ENCODE measurements around the gene MAGEB10. TPM values are rescaled to one million over a fixed set of nuclear protein-coding genes. Genes with fewer than 3 reads are reported as not detected.

Gene MAGEB10, protein sequence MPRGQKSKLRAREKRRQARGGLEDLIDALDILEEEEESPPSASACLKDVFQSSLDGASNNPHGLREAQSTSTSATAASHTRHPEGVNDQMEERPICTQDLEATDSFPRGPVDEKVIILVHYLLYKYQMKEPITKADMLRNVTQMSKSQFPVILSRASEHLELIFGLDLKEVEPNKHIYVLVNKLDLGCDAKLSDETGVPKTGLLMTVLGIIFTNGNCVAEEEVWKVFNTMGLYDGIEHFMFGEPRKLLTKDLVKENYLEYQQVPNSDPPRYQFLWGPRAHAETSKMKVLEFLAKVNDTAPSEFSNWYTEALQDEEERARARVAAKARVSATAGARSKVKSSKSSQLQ
- not detected for total RNA-seq

DNA sequence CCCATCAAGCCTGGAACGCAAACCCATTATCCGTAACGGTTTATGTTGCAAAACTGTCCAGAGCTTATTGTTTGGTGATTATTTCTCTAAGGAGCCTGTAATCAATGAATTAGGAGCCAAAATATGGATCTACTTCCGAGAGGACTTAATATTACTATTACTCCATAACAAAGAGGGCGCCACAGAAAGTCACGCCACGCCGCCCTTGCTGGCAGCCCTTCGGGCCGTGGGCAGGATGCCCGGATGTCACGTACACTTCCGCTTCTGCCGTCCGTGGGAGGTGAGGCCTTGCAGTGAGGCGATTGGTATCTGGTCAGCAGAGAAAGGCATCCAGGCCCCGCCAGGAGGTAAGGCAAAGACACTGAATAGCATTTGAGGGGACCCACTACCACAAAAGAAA lies at the start of gene MAGEB10:
Gene MAGEB10 (plus strand): TSS at position 301 of the 400 bp plus-strand sequence. CDS start 13,317 bp downstream, outside the sequence.
- TF ChIP-seq CTCF (IDR thresholded peaks at IDR 0.05; ENCODE audit: low read depth) = no peak

DNA sequence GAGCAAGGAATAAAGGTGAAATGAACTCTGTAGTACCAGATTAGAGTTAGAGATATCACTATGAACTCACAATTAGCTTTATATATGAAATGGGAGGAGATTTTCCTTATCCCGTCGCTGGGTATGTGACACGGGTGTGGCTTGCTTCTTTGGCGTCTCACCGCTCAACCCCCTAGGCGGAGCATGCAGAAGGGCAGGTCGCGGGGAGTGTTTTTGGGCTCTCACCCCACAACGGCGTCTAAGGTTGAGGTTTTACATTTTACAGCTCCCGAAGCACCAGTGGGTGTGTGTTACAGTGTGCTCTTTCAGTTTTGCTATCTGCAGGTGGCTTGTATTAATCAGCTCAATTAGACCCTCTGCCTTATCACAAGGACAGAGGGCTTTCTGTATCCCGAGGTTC lies 42.1 kb upstream of the MAGEB10 start:
- no peak for TF ChIP-seq CTCF (IDR thresholded peaks at IDR 0.05; ENCODE audit: low read depth)

DNA sequence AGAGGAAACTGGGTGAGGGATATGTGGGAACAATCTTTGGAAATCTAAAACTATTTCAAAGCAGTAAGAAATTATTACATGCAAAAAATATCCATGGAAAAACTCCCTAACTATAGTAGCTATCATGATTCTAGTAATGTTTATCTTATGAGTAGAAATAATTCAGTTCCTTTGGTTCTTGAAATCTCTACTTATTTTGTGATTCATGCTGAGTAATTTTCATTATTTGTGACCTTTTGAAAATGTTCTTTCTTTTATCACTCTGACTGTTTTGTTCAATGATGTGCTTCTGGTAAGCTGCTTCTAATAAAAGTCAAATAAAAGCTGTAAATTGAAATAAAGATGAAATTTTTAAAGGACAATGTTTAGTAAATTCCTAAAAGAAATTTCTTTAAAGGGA lies 40.4 kb upstream of the MAGEB10 start:
- no peak for TF ChIP-seq CTCF (IDR thresholded peaks at IDR 0.05; ENCODE audit: low read depth)

DNA sequence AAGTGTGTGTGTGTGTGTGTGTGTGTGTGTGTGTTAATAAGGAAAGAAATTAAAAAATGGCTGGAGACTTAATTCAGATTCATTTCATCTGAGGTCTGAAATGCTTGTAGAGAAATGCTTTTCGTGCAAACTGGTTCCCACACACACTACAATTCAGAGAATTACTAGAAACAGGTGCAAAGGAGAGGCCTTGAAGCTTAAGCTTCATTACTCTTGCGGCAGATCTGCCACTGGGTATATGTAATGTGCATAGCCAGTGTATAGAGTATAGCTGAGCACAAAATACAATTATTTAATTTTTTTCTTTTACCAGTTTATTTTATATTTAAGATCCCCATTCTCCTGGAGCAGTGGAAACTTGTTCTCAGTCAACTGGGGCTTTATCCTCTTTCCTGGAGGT lies 31.8 kb upstream of the MAGEB10 start:
- no peak for TF ChIP-seq CTCF (IDR thresholded peaks at IDR 0.05; ENCODE audit: low read depth)

DNA sequence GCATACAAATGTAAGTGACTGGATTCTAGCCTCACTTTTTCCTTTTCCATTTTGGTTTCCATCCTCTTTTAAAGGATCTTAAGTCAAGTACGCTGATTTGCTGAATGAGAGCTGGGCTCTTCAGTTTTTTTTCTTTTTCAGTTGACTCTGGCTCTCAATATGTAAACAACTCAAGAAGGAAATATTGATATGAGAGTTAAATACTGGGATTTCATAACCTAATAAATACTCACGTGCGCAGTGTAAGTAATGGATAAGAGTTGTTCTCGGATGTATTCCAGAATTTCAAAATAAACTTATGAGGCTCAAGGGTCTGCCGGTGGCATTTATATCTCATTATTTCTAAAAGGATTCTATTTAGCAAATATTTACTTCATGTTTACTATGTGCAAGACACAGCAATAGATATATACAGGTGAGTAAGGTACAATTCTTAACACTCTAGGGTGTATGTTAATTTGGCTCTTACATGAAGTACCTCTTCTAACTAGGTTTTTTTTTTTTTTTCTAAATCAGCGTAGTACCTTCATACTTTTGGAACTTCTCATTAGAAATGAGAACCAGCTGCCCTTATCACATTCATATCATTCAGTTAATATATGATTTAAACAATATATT lies 11.0 kb upstream of the MAGEB10 start:
- no peak for TF ChIP-seq CTCF (IDR thresholded peaks at IDR 0.05; ENCODE audit: low read depth)

GRCh38 chrX:27797575-27797974 lies 10.2 kb upstream of the MAGEB10 start:
- TF ChIP-seq CTCF (IDR thresholded peaks at IDR 0.05; ENCODE audit: low read depth) = no peak

DNA sequence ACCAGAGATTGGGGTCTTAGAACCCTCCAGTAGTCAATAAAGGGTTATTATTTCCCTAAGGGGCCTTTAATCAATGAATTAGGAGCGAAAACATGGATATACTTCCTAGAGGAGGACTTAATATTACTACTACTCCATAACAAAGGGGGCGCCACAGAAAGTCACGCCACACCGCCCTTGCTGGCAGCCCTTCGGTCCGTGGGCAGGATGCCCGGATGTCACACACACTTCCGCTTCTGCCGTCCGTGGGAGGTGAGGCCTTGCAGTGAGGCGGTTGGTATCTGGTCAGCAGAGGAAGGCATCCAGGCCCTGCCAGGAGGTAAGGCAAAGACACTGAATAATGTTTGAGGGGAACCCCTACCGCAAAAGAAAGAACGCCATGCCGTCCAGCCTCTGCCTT lies 436 bp downstream of the MAGEB10 start:
- TF ChIP-seq CTCF (IDR thresholded peaks at IDR 0.05; ENCODE audit: low read depth) = no peak
